ENCODE measurements around the gene GMDS. TPM values are rescaled to one million over a fixed set of nuclear protein-coding genes. Genes with fewer than 3 reads are reported as not detected.

GMDS gene
- total and polyA plus RNA-seq, 2 experiments from 2014 or later: 30.1 to 36.5 TPM

- TF ChIP-seq ZNF462 (CRISPR knock-in tag; IDR thresholded peaks at IDR 0.05): no peak
- no peak for TF ChIP-seq ETS1 (IDR thresholded peaks at IDR 0.05)
- TF ChIP-seq REST (IDR thresholded peaks at IDR 0.05; ENCODE audit: unreplicated experiment): no peak
Observed at GRCh38 chr6:2225422-2226392, 19.7 kb downstream of the GMDS start (continued).
